Endometrial microvascular endothelial cells (primary cell): ENCODE measurements around the gene RRP15. TPM values are rescaled to one million over a fixed set of nuclear protein-coding genes. Genes with fewer than 3 reads are reported as not detected.

Experiments
- in situ Hi-C: cut with HindIII; loops from 2 replicates; pipeline ENCODE4 v1.10.0; 2017; ENCODE audit warnings: low sequenced_read_pairs, low pct_unique_long_range_greater_than_20kb; ENCODE audit errors: inconsistent ontology term
- total RNA-seq: library from RNA; depleted of rRNA; stranded (reverse); fragments of >200 nt; gene quantifications from one replicate; pipeline ENCODE4 v1.2.3, GENCODE V29; 2015; ENCODE audit errors: inconsistent ontology term

Gene RRP15
- total RNA-seq, 1 donor from 2014 or later: 7.0 TPM

DNA sequence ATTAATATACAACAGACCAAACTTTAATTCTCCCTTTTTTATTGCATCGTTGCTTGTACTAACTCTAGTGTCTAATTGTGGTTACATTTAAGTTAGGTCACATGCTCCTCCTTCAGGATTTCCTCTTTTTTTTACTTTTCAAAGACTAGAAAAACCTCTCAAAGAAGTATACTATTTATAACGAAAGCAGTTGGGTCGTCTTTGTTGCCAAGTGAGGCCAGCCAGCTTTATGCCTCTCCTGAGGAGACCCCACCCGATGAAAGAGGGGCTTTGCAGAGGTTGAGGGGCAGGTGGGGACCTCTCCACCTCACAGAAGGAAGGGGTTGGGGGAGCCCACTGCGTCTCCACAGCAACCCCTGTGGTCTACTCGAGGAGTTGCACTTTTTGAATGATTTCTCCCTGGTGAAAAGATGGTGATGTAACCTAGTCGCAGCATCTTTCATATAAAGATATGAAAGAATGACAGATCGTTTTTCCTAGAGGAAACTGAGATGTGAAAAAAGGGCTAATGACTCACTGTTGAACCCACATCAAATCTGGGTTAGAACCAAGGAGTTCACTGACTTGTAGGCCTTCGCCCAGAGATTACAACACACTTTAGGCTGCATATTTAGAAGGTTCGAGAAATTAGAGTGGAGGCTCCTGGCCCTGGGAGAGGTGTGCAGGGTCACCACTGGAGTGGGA, 66.4 kb downstream of the RRP15 start:
- in situ Hi-C loops: no loop called here

- in situ Hi-C loops: no loop called here
Observed at GRCh38 chr1:218352075-218352438, 67.0 kb downstream of the RRP15 start.

DNA sequence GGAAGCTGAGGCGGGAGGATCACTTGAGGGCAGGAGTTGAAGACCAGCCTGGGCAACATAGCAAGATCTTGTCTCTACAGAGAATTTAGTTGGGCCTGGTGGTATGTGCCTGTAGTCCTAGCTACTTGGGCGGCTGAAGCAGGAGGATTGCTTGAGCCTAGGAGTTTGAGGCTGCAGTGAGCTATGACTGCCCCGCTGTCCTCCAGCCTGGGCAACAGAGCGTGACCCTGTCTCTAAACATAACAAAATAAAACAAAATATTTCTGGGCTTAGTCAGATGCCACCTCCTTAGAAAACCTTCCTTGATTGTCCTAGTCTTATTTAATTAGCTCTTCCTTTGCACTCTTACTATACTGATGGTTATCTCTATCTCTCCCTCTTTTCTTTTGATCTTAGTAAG, 68.6 kb downstream of the RRP15 start:
- in situ Hi-C loops: no loop called here

- in situ Hi-C loops: no loop called here
Observed at GRCh38 chr1:218355278-218355677, 70.2 kb downstream of the RRP15 start.

DNA sequence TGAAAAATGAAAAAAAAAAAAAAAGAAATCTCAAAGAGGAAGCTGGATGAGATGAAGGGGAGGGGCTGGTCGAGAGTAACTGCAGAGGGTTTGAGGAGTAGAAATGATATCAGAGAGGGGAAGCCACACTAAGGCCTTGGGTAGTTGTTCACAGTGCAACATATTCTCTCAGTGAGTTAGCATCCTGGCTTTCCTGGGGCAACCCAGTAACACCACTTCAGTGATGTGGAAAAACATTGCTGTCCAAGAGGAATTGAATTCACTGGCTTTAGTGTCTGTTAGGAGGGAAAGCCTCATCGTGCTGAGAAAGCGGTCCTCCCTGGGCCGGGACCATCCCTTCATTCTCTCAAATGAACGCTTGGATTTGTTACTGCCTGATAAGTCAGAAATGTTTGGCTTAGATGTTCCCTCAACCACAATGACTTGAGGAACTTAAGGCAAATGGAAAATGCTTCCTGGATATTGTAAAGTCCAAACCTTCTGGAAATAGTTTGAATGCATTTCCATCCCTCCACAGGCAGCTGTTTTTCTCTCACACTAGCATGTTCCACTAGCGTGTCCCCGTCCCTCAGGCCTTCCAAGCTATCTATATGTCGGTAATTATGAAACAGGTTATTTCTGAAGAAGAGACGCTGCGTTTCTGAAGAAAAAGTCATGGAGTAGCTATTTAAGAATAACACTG, 72.3 kb downstream of the RRP15 start:
- in situ Hi-C loops: no loop called here

GRCh38 chr1:218357893-218358232, 72.8 kb downstream of the RRP15 start:
- in situ Hi-C loops: no loop called here

GRCh38 chr1:218361298-218362065, 76.4 kb downstream of the RRP15 start:
- in situ Hi-C loops: no loop called here

DNA sequence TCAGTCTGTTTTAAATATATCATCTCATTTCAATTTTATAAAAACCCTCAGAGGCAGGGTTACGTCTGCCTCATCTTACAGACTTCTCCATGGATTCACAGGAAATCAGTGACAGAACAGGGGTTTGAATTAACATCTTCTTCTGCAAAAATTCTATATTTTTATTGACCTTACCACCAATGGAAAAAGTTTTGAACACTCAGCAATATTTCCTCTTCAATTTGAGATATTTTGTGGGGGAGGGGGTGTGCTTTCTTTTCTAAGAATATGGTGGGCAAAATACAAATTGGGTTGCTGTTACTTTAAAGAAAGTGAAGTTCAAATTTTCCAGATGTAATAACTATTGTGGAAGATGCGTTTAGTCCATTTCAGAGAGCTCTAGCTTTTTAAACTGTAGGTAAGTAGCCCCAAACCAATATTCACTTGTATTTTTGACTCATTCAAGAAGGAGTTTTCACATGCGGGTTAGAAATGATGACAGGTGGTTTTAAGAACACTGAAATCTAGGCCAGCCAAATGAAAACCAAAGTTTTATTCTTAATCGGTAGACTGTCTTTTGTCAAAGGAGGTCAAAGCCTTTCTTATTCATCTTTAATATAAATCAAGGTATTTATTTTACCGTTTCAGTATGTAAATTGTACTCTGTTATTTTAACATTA, 77.5 kb downstream of the RRP15 start:
- in situ Hi-C loops: no loop called here

GRCh38 chr1:218363141-218363540, 78.0 kb downstream of the RRP15 start:
- in situ Hi-C loops: no loop called here

DNA sequence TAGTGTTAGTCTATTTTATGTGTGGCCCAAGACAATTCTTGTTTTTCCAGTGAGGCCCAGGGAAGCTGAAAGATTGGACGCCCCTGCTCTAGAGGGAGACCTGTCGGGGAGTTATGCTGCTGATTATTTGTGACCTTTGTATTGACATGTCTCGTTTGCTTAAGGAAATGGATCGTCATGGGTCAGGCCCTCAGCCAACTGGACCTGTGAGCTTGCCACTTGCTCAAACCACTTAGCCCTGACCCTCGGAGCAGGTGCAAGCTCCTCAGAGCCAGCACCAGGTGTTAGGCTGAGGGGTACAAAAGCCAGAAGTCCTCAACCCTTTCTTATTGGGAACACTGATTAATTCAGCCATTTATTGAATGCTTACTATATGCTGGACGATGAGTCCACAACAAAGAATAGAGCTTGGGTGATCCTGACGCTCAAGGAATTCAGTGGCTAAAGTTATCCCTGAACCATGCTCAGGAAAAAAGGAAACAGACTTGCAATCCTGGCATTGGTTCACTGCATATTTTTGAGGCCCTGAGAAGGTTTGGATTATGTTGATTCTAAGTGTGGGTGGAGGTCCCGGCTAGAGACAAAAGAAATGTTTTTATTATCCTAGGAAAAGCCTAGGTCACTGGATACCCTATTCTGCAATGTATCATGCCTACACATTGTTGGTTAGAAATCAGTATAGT, 79.1 kb downstream of the RRP15 start:
- in situ Hi-C loops: no loop called here

- in situ Hi-C loops: no loop called here
Observed at GRCh38 chr1:218365226-218365999, 80.3 kb downstream of the RRP15 start.

DNA sequence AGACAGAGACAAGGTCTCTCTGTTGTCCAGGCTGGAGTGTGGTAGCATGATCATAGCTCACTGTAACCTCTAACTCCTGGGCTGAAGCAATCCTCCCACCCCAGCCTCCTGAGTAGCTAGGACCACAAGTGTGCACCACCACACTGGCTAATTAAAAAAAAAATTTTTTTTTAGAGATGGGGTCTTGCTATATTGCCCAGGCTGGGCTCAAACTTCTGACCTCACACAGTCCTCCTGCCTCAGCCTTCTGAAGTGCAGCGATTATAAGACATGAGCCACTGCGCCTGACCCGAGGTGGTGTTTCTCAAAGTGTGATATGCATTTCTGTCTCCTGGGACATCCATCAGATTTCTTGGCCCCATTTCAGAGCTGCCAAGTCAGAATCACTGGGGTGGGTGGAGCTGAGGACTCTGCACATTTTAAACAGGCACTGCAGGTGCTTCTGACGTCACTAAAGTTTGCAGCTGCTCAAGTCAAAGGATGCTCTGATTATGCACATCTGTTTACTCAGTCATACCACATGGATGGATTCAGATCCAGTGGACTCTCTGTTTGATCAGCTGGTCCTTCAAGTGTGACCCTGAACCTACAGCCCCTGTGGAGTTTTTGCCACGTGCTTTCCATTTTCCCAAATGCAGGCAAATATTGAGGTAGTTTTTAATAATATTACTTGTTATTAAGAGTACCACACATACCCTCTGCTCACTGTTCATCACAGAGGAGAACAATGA, 81.4 kb downstream of the RRP15 start:
- in situ Hi-C loops: no loop called here

GRCh38 chr1:218367118-218367517, 82.0 kb downstream of the RRP15 start:
- in situ Hi-C loops: no loop called here

DNA sequence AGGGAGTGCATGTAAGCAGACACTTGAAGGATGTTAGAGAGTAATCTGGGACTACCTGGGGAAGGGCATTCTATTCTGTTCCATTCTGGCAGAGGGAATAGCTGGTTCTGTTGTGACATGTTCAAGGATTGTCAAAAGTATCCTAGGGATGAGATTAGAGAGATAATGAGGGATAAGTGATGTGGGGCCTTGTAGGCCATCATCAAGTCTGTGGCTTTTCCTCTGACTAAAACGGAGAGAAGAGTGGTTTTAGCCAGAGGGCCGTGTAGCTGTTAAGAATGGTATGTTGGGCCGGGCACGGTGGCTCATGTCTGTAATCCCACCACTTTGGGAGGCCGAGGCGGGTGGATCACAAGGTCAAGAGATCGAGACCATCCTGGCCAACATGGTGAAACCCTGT, 83.6 kb downstream of the RRP15 start:
- in situ Hi-C loops: no loop called here

- in situ Hi-C loops: no loop called here
Observed at GRCh38 chr1:218369688-218370511, 84.8 kb downstream of the RRP15 start.

- in situ Hi-C loops: no loop called here
Observed at GRCh38 chr1:218371927-218372672, 87.0 kb downstream of the RRP15 start.
